ENCODE measurements around the gene IPCEF1.

The IPCEF1 gene

GRCh38 chr6:154297721-154298120 is 58.9 kb downstream of the IPCEF1 start:
- DNase-seq (ENCODE audit: low read depth in 1 of 2, low spot score in 1 of 2): no peak

- no peak for DNase-seq (ENCODE audit: low read depth in 1 of 2, low spot score in 1 of 2)
These were observed 59.4 kb downstream of the IPCEF1 start for GRCh38 chr6:154297210-154297609.

GRCh38 chr6:154295733-154296132 is 60.9 kb downstream of the IPCEF1 start:
- no peak for DNase-seq (ENCODE audit: low read depth in 1 of 2, low spot score in 1 of 2)

GRCh38 chr6:154292855-154293519 is 63.6 kb downstream of the IPCEF1 start:
- no peak for DNase-seq (ENCODE audit: low read depth in 1 of 2, low spot score in 1 of 2)

- DNase-seq (ENCODE audit: low read depth in 1 of 2, low spot score in 1 of 2): no peak
These were observed 64.5 kb downstream of the IPCEF1 start for GRCh38 chr6:154292066-154292465.

GRCh38 chr6:154289818-154290508 is 66.6 kb downstream of the IPCEF1 start:
- no peak for DNase-seq (ENCODE audit: low read depth in 1 of 2, low spot score in 1 of 2)

- DNase-seq (ENCODE audit: low read depth in 1 of 2, low spot score in 1 of 2): no peak
These were observed 70.8 kb downstream of the IPCEF1 start for GRCh38 chr6:154285826-154286225.

- DNase-seq (ENCODE audit: low read depth in 1 of 2, low spot score in 1 of 2): no peak
These were observed 72.2 kb downstream of the IPCEF1 start for GRCh38 chr6:154284313-154284853.

GRCh38 chr6:154280521-154280920 is 76.1 kb downstream of the IPCEF1 start:
- DNase-seq (ENCODE audit: low read depth in 1 of 2, low spot score in 1 of 2): no peak

- DNase-seq (ENCODE audit: low read depth in 1 of 2, low spot score in 1 of 2): no peak
These were observed 79.0 kb downstream of the IPCEF1 start for GRCh38 chr6:154277629-154278017.

GRCh38 chr6:154276810-154277628 is 79.6 kb downstream of the IPCEF1 start:
- DNase-seq (ENCODE audit: low read depth in 1 of 2, low spot score in 1 of 2): no peak

GRCh38 chr6:154274168-154274567 is 82.4 kb downstream of the IPCEF1 start:
- no peak for DNase-seq (ENCODE audit: low read depth in 1 of 2, low spot score in 1 of 2)

- no peak for DNase-seq (ENCODE audit: low read depth in 1 of 2, low spot score in 1 of 2)
These were observed 88.1 kb downstream of the IPCEF1 start for GRCh38 chr6:154268486-154268885.

- DNase-seq (ENCODE audit: low read depth in 1 of 2, low spot score in 1 of 2): no peak
These were observed 89.0 kb downstream of the IPCEF1 start for GRCh38 chr6:154267508-154268106.

GRCh38 chr6:154266560-154267099 is 90.0 kb downstream of the IPCEF1 start:
- DNase-seq (ENCODE audit: low read depth in 1 of 2, low spot score in 1 of 2): no peak

GRCh38 chr6:154261688-154262397 is 94.8 kb downstream of the IPCEF1 start:
- DNase-seq (ENCODE audit: low read depth in 1 of 2, low spot score in 1 of 2): no peak

- DNase-seq (ENCODE audit: low read depth in 1 of 2, low spot score in 1 of 2): no peak
These were observed 98.4 kb downstream of the IPCEF1 start for GRCh38 chr6:154258064-154258757.

- DNase-seq (ENCODE audit: low read depth in 1 of 2, low spot score in 1 of 2): no peak
These were observed 99.5 kb downstream of the IPCEF1 start for GRCh38 chr6:154257067-154257466.

- DNase-seq (ENCODE audit: low read depth in 1 of 2, low spot score in 1 of 2): no peak
These were observed 103.9 kb downstream of the IPCEF1 start for GRCh38 chr6:154252678-154253077.

GRCh38 chr6:154251116-154251515 is 105.5 kb downstream of the IPCEF1 start:
- no peak for DNase-seq (ENCODE audit: low read depth in 1 of 2, low spot score in 1 of 2)
